GM18526 (cell line): Measurements from ENCODE around the gene FAM209A.
"Not testable (repeated sequence)": the region's sequence is repeated elsewhere in the genome, so short reads cannot be mapped to it uniquely, and the experiment has no call there.

ENCODE experiments used
- POLR2A ChIP-seq: IDR thresholded peaks from 3 replicates; pipeline ENCODE4 v1.6.1; 2011; ENCODE audit not compliant: insufficient read length; ENCODE audit errors: extremely low read depth

The FAM209A gene, protein sequence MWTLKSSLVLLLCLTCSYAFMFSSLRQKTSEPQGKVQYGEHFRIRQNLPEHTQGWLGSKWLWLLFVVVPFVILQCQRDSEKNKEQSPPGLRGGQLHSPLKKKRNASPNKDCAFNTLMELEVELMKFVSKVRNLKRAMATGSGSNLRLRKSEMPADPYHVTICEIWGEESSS

DNA sequence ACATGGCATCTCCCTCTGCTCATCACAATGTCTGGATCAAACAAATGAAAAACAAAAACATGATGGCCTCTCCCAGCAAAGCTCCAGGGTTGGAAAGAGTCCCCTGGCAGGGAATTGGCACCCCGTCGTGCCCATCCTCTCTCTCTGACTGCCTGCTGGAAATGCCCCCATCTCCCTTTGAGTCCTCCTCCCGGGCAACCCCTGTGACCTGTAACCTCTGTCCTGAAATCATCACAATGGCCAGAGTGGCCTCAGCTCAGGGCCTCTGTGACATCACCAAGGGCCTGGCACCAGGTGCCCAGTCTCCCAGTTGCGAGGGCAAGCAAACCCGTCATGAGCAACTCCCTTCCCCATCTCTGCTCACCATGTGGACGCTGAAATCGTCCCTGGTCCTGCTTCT is at the start of gene FAM209A:
FAM209A (plus strand) TSS at position 301 of the 400 bp plus-strand sequence; CDS start at position 366, 65 bp downstream.
- TF ChIP-seq POLR2A: not testable (repeated sequence)

DNA sequence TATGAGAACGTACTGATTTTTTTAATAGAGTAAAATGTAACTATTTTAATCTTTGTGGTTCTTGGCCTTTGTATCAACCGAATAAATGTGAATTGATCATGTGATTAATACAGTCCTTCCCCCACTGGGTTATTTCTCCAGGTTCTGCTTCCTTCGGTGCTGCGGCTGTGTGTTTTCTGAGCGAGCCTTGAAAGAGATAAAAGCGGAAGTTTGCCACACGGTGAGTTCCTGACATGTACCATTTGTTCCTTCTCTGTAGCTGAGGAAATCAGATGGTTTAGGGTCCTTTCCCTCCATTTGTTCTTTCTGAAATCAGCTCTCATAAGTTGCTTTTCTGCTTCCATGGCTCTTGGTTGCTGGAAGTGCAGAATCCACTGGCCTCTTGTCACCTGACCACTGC is 40.6 kb upstream of the FAM209A start:
- TF ChIP-seq POLR2A: no peak

DNA sequence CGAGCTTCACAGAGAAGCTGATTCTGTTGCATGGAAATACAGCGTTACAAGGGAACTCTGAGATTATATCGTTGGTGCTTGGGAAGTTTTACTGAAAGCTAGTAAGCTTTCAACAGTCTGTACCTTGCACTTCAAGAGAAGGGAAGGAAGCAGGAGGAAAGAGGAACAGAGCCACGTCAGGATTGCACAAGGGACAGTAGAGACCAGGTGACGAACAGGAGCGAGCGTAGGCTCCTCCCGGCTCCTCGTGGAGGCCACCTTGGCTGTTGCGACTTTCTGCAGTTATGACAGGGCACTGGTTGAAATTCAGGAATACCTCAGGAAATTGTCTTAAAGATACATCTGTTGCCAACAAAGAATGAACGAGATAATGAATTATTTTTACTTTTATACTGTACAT is 37.3 kb upstream of the FAM209A start:
- no peak for TF ChIP-seq POLR2A

DNA sequence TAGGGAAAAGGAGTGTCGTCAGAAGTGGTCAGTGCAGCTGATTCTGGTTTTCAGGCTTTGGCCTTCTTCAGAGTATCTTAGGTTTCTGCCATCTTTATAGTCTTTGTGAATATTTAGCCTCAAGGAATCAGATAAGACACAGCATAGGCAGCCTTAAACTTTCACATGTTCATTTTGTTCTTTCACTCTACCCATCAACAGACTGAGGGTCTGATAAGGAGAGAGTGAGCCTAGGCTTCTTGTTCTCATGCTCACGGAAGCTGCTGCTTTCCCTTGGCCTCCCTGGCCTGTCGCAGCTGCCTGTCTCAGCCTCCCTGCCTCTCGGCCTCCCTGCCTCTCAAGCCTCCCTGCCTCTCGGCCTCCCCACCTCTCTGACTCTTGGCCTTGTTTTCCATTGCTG is 36.0 kb upstream of the FAM209A start:
- no peak for TF ChIP-seq POLR2A

GRCh38 chr20:56501116-56501515 is 23.4 kb upstream of the FAM209A start:
- no peak for TF ChIP-seq POLR2A

DNA sequence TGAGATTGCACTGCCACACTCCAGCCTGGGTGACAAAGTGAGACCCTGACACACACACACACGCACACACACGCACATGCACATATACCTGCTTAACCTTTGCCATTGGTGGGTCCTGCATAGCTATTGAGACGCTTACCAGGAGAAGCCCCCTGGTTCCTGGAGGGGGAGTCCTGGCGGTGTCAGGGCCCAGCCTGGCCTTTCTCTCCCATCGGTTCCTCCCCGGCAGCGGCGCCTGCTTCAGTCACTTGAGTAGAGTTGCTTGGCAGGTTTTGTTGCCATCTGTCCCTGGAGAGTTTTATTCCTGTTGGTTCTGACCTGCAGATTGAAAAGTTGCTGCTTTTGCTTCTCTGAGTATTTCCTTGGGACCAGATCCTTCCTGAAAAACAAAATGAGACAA is 20.6 kb upstream of the FAM209A start:
- TF ChIP-seq POLR2A: no peak

- TF ChIP-seq POLR2A: no peak
These were observed 20.1 kb upstream of the FAM209A start for GRCh38 chr20:56504373-56505005.

GRCh38 chr20:56506103-56506502 is 18.4 kb upstream of the FAM209A start:
- no peak for TF ChIP-seq POLR2A

- no peak for TF ChIP-seq POLR2A
These were observed 12.6 kb upstream of the FAM209A start for GRCh38 chr20:56511926-56512325.

- TF ChIP-seq POLR2A: no peak
These were observed 11.1 kb upstream of the FAM209A start for GRCh38 chr20:56513161-56514150.

DNA sequence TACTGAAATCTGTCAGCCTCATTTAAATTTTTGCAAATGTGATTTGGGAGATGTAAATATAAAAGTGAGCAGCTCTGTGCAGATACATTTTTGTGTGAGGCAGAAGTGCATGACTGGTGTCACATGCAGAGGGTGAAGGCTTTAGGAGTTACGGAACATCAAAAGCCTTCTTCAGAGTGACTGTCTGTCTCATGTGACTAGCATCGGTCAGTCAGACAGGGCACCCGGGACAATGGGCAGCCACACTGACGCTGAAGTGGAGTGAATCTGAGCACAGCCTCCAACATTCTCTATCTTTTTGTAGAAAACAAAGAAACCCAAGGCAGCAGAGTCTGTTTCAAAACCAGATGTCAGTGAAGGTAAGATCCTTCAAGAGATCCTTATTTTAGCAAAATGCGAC is 7.9 kb upstream of the FAM209A start:
- TF ChIP-seq POLR2A: no peak

- TF ChIP-seq POLR2A: no peak
These were observed 7.3 kb upstream of the FAM209A start for GRCh38 chr20:56517211-56517610.

- no peak for TF ChIP-seq POLR2A
These were observed 6.9 kb upstream of the FAM209A start for GRCh38 chr20:56517641-56518040.

DNA sequence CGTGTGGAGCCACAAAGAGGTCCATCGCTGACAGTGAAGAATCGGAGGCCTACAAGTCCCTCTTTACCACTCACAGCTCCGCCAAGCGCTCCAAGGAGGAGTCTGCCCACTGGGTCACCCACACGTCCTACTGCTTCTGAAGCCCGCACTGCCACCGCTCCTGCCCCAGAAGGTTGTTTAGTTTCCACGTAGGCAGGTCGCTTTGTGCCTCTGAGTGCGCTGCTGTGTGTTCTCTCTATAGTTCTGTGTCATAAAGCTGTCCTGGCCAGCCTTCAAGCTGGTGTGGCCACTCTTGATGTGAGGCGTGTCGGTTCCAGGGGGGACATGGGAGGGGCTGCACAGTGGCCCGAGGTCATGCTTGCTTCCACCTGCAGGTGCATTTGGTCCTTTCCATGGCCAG is 6.4 kb upstream of the FAM209A start:
- no peak for TF ChIP-seq POLR2A

DNA sequence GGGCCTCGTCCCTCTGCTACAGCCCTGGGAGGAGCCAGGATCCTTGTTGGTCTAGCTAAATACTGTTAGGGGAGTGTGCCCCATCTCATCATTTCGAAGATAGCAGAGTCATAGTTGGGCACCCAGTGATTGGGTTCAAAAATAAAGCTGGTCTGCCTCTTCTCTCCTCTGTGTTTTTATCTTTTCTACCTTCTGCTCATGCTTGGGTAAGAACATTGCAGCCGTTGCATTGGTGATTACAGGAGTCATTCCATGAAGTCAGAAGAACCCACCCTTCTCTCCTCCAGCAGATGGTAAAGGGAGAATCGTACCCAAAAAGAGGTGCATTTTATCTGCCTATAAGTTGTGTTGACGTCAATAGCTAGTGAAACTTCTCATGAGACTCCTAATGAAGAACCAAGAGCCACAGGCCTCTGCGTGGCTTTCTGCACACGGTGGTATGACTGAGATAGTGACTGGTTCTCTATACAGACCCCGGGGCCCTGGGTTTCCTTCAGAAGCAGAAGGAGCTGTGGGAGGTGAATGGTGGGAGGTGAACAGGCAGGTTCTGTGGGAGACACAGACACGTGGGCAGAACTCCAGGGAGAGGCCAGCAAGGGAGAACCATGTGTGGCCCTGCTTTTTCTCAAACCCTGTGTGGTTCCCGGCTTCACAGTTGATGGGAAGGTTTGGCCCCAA is 5.7 kb upstream of the FAM209A start:
- TF ChIP-seq POLR2A: no peak
